Fibroblast of mammary gland (primary cell): ENCODE results near the gene TOMM34.
A peak's percentile ranks its signal among the peaks of the same experiment; 100 is the strongest.

ENCODE experiments used
- DNase-seq: peaks from one replicate; pipeline ENCODE4 v3.0.0-alpha.2; 2010; ENCODE audit warnings: low read depth
- H3K4me3 ChIP-seq: 2 replicates; pipeline ENCODE4 v1.5.1; 2011; ENCODE audit warnings: low read depth, mild to moderate bottlenecking, low read length, moderate library complexity; ENCODE audit not compliant: control insufficient read depth
- TF ChIP-seq, protein P1 (sequence below): conservative IDR thresholded peaks from 2 replicates; pipeline ENCODE4 v1.5.1; 2011; ENCODE audit warnings: low read depth, low read length, inconsistent platforms; ENCODE audit not compliant: control insufficient read depth, insufficient read depth

TOMM34 gene

DNA sequence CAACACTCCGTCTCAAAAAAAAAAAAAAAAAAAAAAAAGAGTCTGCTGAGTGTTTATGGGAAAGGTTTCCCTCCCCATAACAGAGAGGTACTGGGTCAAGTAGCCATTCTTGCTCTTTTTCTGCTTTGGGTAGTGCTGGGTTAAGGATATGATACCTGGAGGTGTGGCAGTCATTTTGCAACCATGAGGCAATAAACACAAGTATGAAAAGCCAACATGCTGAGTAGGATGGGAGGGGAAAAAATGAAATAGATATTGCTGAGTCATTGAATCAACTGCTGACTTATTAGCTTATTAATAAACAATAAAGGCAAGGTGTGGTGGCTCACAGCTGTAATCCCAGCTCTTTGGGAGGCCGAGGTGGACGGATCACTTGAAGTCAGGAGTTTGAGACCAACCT lies 2.3 kb upstream of the TOMM34 start:
- no peak for DNase-seq
- TF ChIP-seq, protein P1, sequence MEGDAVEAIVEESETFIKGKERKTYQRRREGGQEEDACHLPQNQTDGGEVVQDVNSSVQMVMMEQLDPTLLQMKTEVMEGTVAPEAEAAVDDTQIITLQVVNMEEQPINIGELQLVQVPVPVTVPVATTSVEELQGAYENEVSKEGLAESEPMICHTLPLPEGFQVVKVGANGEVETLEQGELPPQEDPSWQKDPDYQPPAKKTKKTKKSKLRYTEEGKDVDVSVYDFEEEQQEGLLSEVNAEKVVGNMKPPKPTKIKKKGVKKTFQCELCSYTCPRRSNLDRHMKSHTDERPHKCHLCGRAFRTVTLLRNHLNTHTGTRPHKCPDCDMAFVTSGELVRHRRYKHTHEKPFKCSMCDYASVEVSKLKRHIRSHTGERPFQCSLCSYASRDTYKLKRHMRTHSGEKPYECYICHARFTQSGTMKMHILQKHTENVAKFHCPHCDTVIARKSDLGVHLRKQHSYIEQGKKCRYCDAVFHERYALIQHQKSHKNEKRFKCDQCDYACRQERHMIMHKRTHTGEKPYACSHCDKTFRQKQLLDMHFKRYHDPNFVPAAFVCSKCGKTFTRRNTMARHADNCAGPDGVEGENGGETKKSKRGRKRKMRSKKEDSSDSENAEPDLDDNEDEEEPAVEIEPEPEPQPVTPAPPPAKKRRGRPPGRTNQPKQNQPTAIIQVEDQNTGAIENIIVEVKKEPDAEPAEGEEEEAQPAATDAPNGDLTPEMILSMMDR: no peak
- H3K4me3 ChIP-seq: no peak overlapping the region

DNA sequence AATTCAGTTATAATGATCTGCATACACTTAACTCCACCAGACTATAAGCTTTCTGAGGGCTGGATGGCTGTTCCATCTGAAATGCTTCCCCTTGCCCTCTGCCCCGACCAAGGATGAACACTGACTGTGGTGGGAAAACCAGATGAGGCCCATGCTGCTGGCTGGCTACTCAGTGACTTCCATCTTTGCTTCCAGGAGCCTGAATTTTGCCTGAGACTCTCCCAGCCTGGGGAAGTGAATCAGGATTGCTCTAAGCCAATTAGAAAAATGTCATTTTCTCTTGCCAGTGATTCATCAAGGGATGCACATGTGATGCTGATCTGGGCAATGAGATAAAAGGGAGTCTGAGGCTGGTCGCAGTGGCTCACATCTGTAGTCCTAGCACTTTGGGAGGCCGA lies 1.7 kb upstream of the TOMM34 start:
- peak; percentile 84 for DNase-seq
- H3K4me3 ChIP-seq: no peak overlapping the region
- TF ChIP-seq, protein P1: no peak

DNA sequence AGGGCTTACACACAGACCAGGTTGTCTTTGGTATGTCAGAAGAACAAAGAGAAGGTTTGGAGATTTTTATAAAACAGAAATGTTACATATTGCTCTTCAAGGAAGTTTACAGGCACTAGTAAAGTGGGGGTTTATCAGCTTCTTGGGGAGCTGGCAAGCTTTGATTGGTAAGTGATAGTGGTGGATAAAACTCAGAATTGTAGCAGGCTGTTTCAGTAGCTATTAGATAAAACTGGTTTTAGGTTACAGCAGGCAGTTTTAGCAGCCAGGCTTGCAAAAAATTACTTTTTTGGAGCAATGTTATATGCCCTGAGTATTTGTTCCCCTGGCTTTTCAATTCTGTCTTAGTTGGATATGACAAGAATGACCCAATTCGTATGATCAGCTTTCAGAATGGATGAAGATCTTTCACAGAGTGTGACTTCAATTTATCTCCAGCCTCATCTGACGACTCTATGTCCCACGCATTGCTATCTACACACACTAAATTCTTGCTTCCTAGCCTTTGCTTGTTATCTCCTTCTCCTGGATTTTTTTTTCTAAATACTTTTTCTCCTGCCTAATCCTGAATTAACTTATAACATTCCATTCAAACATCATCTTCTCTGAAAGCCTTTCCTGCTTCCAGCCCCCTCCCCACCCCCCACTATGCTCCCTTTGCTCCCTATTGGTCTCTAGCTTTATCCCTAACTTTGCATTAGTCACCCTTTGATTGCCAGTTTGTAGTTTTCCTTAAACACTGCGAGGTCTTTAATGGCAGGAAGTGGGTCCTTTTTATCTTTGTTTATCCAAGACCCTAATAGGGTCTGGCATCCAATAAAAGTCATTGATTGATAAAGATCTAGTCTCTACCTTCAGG lies 1.0 kb upstream of the TOMM34 start:
- H3K4me3 ChIP-seq: no peak overlapping the region
- TF ChIP-seq, protein P1: no peak
- no peak for DNase-seq

DNA sequence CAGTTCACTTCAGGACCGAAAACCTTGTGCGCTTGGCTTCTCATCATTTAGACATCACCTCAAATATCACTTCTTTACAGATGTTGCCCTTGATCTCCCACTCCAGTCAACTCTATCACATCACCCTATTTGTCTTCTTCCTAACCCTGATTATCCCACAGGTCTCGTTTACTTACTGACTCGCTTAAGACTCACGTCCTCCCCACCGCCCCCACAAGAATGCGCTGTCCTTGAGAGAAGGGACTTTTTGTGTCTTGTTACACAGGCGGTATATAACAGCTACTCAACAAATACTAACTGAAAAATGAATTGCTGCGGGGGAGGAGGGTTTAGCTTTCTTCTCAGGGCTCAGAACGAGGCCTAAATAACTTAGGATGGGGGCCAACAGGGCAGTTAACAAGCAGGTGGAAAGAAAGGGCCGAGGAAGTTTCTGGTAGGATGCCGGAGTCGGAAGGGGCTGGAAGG lies 527 bp downstream of the TOMM34 start:
- TF ChIP-seq, protein P1: no peak
- DNase-seq: peak; percentile 83
- peak overlapping the region; percentile 65 for H3K4me3 ChIP-seq

DNA sequence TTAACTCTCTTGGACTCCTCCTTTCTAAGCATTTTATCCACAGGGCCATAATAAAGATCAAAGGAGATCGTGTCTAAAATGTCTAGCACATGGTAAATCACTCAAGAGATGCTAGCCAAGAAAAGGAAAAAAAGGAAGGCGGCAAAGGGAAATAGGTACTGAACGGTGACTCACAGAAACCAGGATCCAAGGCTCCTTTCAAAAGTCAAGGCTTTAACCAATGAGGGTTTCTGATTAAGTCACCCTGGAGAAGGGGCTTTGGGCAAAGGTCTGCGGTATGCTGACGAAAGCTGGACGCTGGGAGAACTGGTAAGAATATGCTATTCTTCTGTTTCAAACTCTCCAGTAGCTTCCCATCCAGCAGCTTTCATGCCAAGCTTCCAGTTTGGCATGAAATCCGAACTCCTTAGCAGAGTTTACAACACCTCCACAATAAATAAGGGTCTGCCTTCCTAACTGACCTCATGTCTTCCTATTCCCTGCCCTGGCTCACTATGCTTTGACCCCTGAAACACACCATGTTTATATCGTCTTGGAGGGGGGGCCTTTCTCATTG lies 1.0 kb downstream of the TOMM34 start:
- TF ChIP-seq, protein P1: no peak
- DNase-seq: peak; percentile 63

DNA sequence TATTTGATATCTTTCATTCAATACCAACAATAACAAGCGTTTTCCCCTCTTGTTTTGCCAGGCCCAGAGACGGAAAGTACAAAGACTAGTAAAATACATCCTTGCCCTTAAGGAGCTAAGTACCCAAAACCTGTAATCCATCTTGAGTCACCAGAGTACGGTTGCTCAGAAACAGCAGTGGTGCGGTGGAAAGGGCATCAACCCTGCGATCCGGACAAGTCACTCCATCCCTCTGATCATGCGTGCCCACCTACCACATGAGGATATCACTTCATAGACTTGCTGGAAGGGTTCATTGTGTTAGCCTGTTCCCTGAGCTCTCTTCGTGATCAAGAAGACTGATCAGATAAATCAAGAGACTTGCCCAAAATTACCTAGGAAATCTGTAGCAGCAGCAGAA lies 1.9 kb downstream of the TOMM34 start:
- H3K4me3 ChIP-seq: peak overlapping the region; percentile 65
- TF ChIP-seq, protein P1: no peak
- no peak for DNase-seq

More for the DNA sequence above, 1.0 kb downstream of the TOMM34 start:
- peak overlapping the region; percentile 65 for H3K4me3 ChIP-seq
